Activated CD8-positive, alpha-beta memory T cell treated with anti-CD3 and anti-CD28 coated beads, Interleukin-2, amount 50 U/mL, for 1 hour (primary cell): ENCODE data around the gene GRWD1.

Source experiments
- DNase-seq: peaks from one replicate; pipeline ENCODE4 v3.0.0-alpha.2; 2020; ENCODE audit errors: extremely low read depth

GRWD1 gene

GRCh38 chr19:48456864-48457263 is 11.1 kb downstream of the GRWD1 start:
- no peak for DNase-seq

- DNase-seq, result no peak
Measured at GRCh38 chr19:48458016-48458415, 12.2 kb downstream of the GRWD1 start.

- no peak for DNase-seq
Measured at GRCh38 chr19:48461651-48461981, 15.8 kb downstream of the GRWD1 start.

- DNase-seq, result no peak
Measured at GRCh38 chr19:48461982-48462655, 16.3 kb downstream of the GRWD1 start.

GRCh38 chr19:48465215-48465614 is 19.4 kb downstream of the GRWD1 start:
- no peak for DNase-seq

- DNase-seq, result no peak
Measured at GRCh38 chr19:48466561-48467325, 21.0 kb downstream of the GRWD1 start.

GRCh38 chr19:48468772-48469288 is 23.0 kb downstream of the GRWD1 start:
- peak; percentile 99 for DNase-seq

GRCh38 chr19:48469289-48469881 is 23.6 kb downstream of the GRWD1 start, which contains the start of gene CYTH2:
Gene CYTH2, plus strand, starts transcription at chr19:48469369. Its CDS starts 139 bp downstream, at chr19:48469508.
- DNase-seq, result no peak

- no peak for DNase-seq
Measured at GRCh38 chr19:48469934-48470680, 24.3 kb downstream of the GRWD1 start.

GRCh38 chr19:48470856-48471255 is 25.1 kb downstream of the GRWD1 start:
- DNase-seq, result no peak

- DNase-seq, result no peak
Measured at GRCh38 chr19:48471836-48472235, 26.1 kb downstream of the GRWD1 start.

- DNase-seq, result no peak
Measured at GRCh38 chr19:48473161-48473966, 27.6 kb downstream of the GRWD1 start.

GRCh38 chr19:48474084-48474592 is 28.4 kb downstream of the GRWD1 start:
- DNase-seq, result no peak

- no peak for DNase-seq
Measured at GRCh38 chr19:48475369-48476068, 29.7 kb downstream of the GRWD1 start.

GRCh38 chr19:48476176-48476575 is 30.4 kb downstream of the GRWD1 start:
- DNase-seq, result no peak

- no peak for DNase-seq
Measured at GRCh38 chr19:48477067-48477685, 31.4 kb downstream of the GRWD1 start.

- DNase-seq, result no peak
Measured at GRCh38 chr19:48477698-48478338, 32.0 kb downstream of the GRWD1 start.

GRCh38 chr19:48478339-48479256 is 32.8 kb downstream of the GRWD1 start:
- no peak for DNase-seq
